ENCODE results near the gene ZNF197.
"Not testable (repeated sequence)": the region's sequence is repeated elsewhere in the genome, so short reads cannot be mapped to it uniquely, and the experiment has no call there.

Gene ZNF197

DNA sequence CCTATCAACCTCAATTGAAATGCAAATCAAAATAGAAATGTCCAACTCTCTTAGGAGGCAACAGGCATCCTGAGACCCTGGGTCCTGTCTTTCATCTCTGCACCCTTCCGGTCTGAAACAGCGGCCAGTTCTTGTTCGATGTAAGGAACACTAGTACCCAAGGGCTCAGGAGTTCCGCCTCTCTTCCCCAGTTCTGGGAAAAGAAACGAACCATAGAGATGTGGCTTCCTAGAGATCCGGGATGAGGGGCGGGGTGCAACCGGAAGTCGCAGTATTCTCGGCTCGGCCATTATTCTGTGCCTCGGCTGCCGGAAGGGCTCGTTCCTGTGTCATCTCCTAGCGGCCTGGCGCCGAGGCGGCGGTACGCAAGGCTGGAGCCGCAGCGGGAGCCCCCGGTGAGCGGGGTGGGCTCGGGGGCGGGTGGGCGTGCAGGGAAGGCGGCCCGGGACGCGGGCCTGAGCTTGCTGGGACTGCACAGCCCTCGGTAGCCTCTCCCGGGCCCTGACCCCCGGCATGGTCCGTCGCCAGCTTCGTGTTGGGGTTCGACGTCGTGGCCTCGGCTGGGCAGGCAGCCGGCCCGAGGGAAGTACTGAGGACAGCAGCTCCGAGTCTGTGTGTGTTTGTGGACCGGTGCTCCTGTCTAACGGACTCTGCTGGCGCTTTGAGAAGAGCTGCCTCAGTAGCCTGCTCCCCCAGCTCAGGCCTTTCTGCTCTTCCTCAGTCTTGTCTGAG, at the start of gene ZNF197:
ZNF197 (plus strand) TSS at position 288 of the 732 bp plus-strand sequence. CDS start 4,119 bp downstream, outside the sequence.
- H3K4me3 ChIP-seq (ENCODE audit: low read depth, low read length): peak within 1 kb of the TSS; percentile 74
- TF ChIP-seq, protein P1, sequence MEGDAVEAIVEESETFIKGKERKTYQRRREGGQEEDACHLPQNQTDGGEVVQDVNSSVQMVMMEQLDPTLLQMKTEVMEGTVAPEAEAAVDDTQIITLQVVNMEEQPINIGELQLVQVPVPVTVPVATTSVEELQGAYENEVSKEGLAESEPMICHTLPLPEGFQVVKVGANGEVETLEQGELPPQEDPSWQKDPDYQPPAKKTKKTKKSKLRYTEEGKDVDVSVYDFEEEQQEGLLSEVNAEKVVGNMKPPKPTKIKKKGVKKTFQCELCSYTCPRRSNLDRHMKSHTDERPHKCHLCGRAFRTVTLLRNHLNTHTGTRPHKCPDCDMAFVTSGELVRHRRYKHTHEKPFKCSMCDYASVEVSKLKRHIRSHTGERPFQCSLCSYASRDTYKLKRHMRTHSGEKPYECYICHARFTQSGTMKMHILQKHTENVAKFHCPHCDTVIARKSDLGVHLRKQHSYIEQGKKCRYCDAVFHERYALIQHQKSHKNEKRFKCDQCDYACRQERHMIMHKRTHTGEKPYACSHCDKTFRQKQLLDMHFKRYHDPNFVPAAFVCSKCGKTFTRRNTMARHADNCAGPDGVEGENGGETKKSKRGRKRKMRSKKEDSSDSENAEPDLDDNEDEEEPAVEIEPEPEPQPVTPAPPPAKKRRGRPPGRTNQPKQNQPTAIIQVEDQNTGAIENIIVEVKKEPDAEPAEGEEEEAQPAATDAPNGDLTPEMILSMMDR (IDR thresholded peaks at IDR 0.05; ENCODE audit: low read depth, low read length): peak; percentile 20
- in situ Hi-C loops (cut with HindIII; ENCODE audit: low sequenced_read_pairs): no loop called here
- peak; percentile 89 for DNase-seq (ENCODE audit: low read depth, low spot score)

DNA sequence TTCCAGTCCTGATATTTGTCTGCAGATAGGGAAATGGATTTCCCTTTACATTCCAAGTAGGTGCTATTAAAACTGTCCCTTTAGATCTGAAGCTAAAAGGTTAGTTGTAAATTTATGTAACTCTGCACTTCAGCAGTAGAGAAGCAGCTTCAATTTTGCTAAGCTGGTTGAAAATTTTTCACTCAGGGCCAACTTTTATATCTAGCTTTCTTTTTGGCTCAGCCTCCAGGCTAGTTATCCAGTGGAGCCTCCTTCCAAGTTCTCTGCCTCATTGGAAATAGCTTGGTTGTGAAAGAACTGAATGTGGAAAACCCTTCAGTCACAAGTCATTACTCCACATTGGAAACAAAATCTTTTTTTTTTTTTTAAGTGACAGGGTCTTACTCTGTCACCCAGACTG, 48.2 kb upstream of the ZNF197 start:
- in situ Hi-C loops (cut with HindIII; ENCODE audit: low sequenced_read_pairs): no loop called here
- TF ChIP-seq, protein P1 (IDR thresholded peaks at IDR 0.05; ENCODE audit: low read depth, low read length): no peak
- no peak for DNase-seq (ENCODE audit: low read depth, low spot score)
- H3K4me3 ChIP-seq (ENCODE audit: low read depth, low read length): no peak overlapping the region

DNA sequence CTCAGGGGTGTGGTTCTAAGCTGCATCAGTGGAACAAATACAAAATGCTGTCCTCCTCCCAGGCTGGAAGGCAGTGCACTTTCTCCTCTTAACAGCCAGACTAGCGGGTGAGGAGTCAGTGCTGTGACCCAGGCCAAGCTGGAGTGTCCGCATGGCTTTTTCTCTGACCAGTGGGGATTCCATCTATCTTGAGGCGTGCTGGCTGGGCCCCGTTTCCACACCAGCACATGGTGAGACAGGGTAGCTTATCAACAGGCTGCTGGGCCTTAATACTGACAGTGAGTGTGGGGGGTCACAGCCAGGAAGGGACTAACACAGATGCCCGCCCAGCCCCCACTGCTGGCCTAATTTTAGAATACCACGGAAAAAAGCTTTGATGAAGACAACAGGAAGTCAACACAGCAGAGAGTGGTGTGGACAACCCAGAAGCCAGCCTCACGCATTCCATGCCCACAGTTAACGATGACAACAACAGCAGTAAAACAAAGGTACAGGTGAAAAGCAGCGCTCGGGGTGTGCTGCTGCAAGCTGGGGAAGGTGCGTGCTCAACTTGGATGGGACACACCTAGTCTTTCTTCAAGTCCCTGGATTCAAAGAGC, 47.4 kb upstream of the ZNF197 start:
- DNase-seq (ENCODE audit: low read depth, low spot score); H3K4me3 ChIP-seq (ENCODE audit: low read depth, low read length); in situ Hi-C loops (cut with HindIII; ENCODE audit: low sequenced_read_pairs): not testable (repeated sequence)

DNA sequence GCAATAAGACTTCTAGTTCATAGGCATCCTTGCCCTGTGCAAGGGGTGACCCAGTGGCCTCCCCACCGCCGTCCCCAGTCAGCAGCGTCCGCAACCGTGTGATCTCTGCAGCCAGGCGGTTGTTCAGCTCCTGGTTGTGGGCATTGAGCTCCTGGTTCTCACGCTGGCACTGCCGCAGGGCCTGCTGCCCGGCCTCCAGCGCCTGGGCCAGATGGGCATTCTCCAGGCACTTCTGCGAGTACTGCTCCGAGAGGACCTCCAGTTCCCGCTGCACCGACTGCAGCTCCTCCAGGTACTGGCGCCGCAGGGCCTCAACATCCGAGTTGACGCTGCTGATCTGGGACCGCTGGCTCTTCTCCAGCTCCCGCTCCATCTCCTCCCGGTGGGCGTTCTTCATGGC, 46.5 kb upstream of the ZNF197 start:
- DNase-seq (ENCODE audit: low read depth, low spot score); in situ Hi-C loops (cut with HindIII; ENCODE audit: low sequenced_read_pairs); H3K4me3 ChIP-seq (ENCODE audit: low read depth, low read length): not testable (repeated sequence)

DNA sequence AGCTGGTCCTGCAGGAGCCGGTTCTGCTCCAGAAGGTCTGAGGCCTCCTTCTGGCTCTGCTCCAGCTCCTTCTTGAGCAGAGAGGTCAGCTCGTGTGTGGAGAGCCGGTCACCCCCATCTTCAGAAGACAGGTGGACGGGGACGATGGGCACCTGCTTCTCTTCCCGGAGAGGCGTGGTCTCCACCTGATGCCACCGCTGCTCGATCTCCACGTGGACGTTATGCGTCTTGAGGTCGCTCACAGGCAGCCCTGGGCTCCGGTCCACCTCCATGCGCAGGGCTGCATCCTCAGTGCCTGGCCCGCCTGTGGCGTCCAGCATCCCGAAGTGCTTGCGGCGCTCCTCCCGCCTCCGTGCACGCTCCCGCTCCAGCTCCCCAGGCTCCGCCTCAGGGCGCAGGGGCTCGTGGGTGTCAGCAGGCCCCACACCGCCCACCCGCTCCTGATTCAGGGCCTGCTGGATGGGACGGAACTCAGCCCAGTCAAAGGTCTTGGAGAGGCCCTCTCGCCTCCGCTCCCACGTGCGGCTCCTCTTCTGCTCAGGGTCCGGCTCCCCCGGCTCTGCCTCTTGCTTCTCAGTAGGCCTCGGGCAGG, 45.8 kb upstream of the ZNF197 start:
- DNase-seq (ENCODE audit: low read depth, low spot score); in situ Hi-C loops (cut with HindIII; ENCODE audit: low sequenced_read_pairs): not testable (repeated sequence)

DNA sequence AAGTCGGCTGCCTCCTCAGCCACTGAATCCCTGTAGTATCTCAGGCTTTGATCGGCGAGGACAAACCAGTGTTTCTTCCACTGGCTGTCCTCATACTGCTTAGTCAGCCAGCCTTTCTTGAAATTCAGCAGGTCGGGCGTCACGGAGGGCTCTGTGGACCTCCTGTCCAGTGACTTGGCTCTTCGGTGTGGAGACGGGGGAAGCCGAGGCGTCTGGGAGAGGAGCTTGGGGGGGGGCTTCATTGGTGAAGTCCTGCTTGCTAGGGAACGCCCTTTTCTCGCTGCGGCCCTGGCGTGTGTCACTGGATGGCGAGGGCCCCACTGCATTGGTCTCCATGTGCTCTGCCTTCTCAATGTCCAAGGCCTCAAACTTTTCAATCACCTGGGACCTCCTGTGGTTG, 45.1 kb upstream of the ZNF197 start:
- in situ Hi-C loops (cut with HindIII; ENCODE audit: low sequenced_read_pairs); DNase-seq (ENCODE audit: low read depth, low spot score); H3K4me3 ChIP-seq (ENCODE audit: low read depth, low read length): not testable (repeated sequence)

More for the DNA sequence above, 45.8 kb upstream of the ZNF197 start:
- not testable (repeated sequence) for H3K4me3 ChIP-seq (ENCODE audit: low read depth, low read length)

DNA sequence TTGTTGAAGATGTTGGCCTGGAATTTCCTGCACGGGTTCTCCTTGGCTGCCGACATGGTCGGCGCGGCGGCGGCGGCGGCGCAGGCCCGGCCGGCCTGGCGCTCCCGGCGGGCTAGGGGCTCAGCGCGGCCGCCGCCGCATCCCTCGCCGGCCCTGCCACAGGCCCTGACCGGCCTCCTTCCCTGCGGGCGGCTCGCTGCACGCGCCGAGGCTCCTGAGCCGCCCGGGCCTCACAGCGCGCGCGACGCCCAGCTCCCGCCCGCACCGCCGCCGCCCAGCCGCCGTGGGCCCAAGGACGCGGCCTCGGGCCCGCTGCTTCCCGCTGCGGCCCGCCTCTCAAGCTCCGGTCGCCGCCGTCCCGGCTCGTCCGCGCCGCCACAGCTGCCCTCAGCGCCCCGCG, 43.9 kb upstream of the ZNF197 start:
- H3K4me3 ChIP-seq (ENCODE audit: low read depth, low read length); DNase-seq (ENCODE audit: low read depth, low spot score); in situ Hi-C loops (cut with HindIII; ENCODE audit: low sequenced_read_pairs): not testable (repeated sequence)

DNA sequence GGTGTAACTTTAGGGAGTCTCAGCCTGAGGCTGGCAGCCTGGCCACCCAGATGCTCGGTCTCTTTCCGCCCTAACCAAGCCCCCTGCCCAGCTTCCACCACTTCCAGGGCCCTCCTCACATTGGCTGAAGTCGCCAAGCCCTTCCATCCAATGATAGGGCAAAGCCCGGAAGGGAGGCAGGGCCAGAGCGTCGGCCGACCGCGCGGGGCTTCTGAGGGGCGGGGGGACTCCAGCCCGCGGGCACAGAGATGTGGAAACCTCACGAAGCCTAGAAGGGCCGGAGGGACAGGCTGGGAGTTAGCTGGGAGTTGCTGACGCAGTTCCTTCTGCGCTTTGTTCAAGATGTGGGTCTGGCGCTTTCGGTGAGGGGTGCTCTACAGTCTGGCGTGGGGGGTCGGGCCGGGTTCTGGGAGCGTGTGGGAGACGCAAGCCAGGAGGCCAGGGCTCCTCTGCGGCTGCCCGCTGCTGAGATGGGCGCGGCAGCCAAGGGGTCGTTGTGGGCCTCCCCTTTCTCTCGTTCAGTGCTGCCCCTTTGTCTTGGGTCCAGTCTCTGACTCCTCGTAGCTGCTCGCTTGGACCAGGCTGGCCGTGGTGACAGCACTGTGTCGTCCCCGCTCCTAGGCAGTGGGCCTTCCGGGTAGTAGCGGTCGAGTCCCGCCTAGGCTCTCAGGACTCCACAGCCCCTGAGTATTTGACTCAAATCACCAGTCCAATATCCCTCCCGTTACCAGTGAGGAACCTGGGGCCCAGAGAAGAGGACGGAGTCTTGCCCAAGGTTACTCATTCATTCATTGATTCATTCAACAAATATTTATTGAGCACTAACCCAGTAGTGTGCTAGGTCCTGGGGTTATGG, 40.0 kb upstream of the ZNF197 start, which contains the start of gene ZNF660:
ZNF660 (plus strand) TSS at position 319 of the 856 bp plus-strand sequence. CDS start 9,230 bp downstream, outside the sequence.
- in situ Hi-C loops (cut with HindIII; ENCODE audit: low sequenced_read_pairs): no loop called here
- TF ChIP-seq, protein P1 (IDR thresholded peaks at IDR 0.05; ENCODE audit: low read depth, low read length): no peak
- H3K4me3 ChIP-seq (ENCODE audit: low read depth, low read length): peak within 1 kb of the TSS; percentile 72
- peak; percentile 85 for DNase-seq (ENCODE audit: low read depth, low spot score)
